SK-N-SH (cell line): Measurements from ENCODE around the gene MAGEA4. TPM values are rescaled to one million over a fixed set of nuclear protein-coding genes. Genes with fewer than 3 reads are reported as not detected.

Experiments used
- CTCF ChIA-PET: fragments of 300-600, 350-600 bp; formaldehyde crosslinking; extraction: SDS; loops from one replicate; lab custom pipeline; 2021; lab: Yijun Ruan, JAX
- POLR2A ChIA-PET: fragments of 350-600 bp; sonication (Branson Sonifier 250); formaldehyde crosslinking; extraction: SDS; loops from one replicate; lab custom pipeline; 2020; ENCODE audit warnings: antibody characterized with exemption, inconsistent platforms; lab: Yijun Ruan, JAX
- DNase-seq: peaks from one replicate; pipeline ENCODE4 v3.0.0; 2012
- H2AFZ ChIP-seq: fragments of 200-600 bp; sonication (generic); 2 replicates; pipeline ENCODE4 v1.8.1; 2016; ENCODE audit warnings: antibody characterized with exemption, mild to moderate bottlenecking, low read depth
- H3F3A ChIP-seq: fragments of 200-600 bp; sonication (generic); replicated peaks from 2 replicates; pipeline ENCODE3; 2016; ENCODE audit warnings: antibody characterized with exemption, mild to moderate bottlenecking; ENCODE audit not compliant: insufficient read depth
- H3K27ac ChIP-seq, 2 experiments: fragments of 200-500 bp in 1 of 2; fragments of 200-600 bp in 1 of 2; sonication (Bioruptor generic) in 1 of 2; sonication (generic), shearing (Covaris generic) in 1 of 2; 2 replicates each; pipeline versions ENCODE4 v1.5.1 to v1.6.1; 2014 to 2016; ENCODE audit warnings: low read depth in 2 of 2, inconsistent platforms in 1 of 2, low read length in 1 of 2, mild to moderate bottlenecking in 1 of 2, mixed read lengths in 1 of 2
- H3K27me3 ChIP-seq: fragments of 200-600 bp; sonication (generic), shearing (Covaris generic); 2 replicates; pipeline ENCODE4 v1.6.1; 2016; ENCODE audit warnings: mixed run types; ENCODE audit not compliant: insufficient read depth
- H3K36me3 ChIP-seq, 2 experiments: fragments of 200-500 bp in 1 of 2; fragments of 200-600 bp in 1 of 2; sonication (Bioruptor generic) in 1 of 2; sonication (generic) in 1 of 2; replicated peaks in 1 of 2; 2 replicates each; pipeline versions ENCODE3 to v1.5.1; 2014 to 2016; ENCODE audit warnings: low read length in 1 of 2, mild to moderate bottlenecking in 1 of 2; ENCODE audit not compliant: insufficient read depth in 2 of 2, control insufficient read depth in 1 of 2
- H3K4me1 ChIP-seq, 2 experiments: fragments of 200-500 bp in 1 of 2; fragments of 200-600 bp in 1 of 2; sonication (Bioruptor generic) in 1 of 2; sonication (generic), shearing (Covaris generic) in 1 of 2; 2 replicates each; pipeline versions ENCODE4 v1.5.1 to v1.6.1; 2014 to 2016; ENCODE audit warnings: low read depth in 1 of 2, low read length in 1 of 2, mixed run types in 1 of 2; ENCODE audit not compliant: insufficient read depth in 2 of 2, control insufficient read depth in 1 of 2
- H3K4me2 ChIP-seq: fragments of 200-600 bp; sonication (generic), shearing (Covaris generic); 2 replicates; pipeline ENCODE4 v1.6.1; 2017; ENCODE audit warnings: mixed run types
- H3K4me3 ChIP-seq, 2 experiments: fragments of 200-500 bp in 1 of 2; fragments of 200-600 bp in 1 of 2; sonication (Bioruptor generic) in 1 of 2; sonication (generic), shearing (Covaris generic) in 1 of 2; 2 replicates each; pipeline versions ENCODE4 v1.5.1 to v1.8.1; 2014 to 2016; ENCODE audit warnings: low read depth in 2 of 2, inconsistent platforms in 1 of 2, low read length in 1 of 2, mild to moderate bottlenecking in 1 of 2, mixed read lengths in 1 of 2, moderate library complexity in 1 of 2
- H3K79me2 ChIP-seq: fragments of 200-600 bp; sonication (generic); 2 replicates; pipeline ENCODE4 v1.8.1; 2017; ENCODE audit warnings: mild to moderate bottlenecking; ENCODE audit not compliant: insufficient read depth
- H3K9ac ChIP-seq: fragments of 200-600 bp; sonication (generic); 2 replicates; pipeline ENCODE4 v1.6.1; 2017; ENCODE audit warnings: mixed run types
- H3K9me2 ChIP-seq: fragments of 200-600 bp; sonication (generic); 2 replicates; pipeline ENCODE4 v1.6.1; 2017; ENCODE audit warnings: mixed run types
- H3K9me3 ChIP-seq: fragments of 200-600 bp; sonication (generic); 2 replicates; pipeline ENCODE4 v1.6.1; 2017; ENCODE audit warnings: mixed run types, mild to moderate bottlenecking, moderate library complexity
- H4K20me1 ChIP-seq: fragments of 200-600 bp; sonication (generic); 2 replicates; pipeline ENCODE4 v1.6.1; 2017; ENCODE audit warnings: mild to moderate bottlenecking, mixed run types; ENCODE audit not compliant: insufficient read depth
- CHD2 ChIP-seq: fragments of 150-350 bp; IDR thresholded peaks from 2 replicates; pipeline ENCODE4 v1.6.1; 2018; ENCODE audit warnings: low read length; ENCODE audit not compliant: partially characterized antibody
- EP300 ChIP-seq, 2 experiments: IDR thresholded peaks; 2 replicates each; pipeline versions ENCODE4 v1.4.0 to v1.6.1; 2012; ENCODE audit warnings: borderline replicate concordance in 1 of 2, low read depth in 1 of 2, low read length in 1 of 2
- FOXJ3 ChIP-seq: sonication (generic); formaldehyde crosslinking; IDR thresholded peaks from 2 replicates; pipeline ENCODE4 v1.5.1; 2020; ENCODE audit warnings: mild to moderate bottlenecking, missing genetic modification reagents
- JUND ChIP-seq: IDR thresholded peaks from 2 replicates; pipeline ENCODE4 v1.4.0; 2012
- NFIC ChIP-seq: IDR thresholded peaks from 2 replicates; pipeline ENCODE4 v1.4.0; 2012; ENCODE audit warnings: borderline replicate concordance
- PBX3 ChIP-seq: IDR thresholded peaks from 2 replicates; pipeline ENCODE4; 2012
- POLR2AphosphoS5 ChIP-seq: IDR thresholded peaks from 2 replicates; pipeline ENCODE4 v1.6.1; 2012; ENCODE audit warnings: low read depth, low read length
- RAD21 ChIP-seq: IDR thresholded peaks from 2 replicates; pipeline ENCODE4 v1.6.1; 2012; ENCODE audit warnings: mild to moderate bottlenecking, low read length
- RFX5 ChIP-seq: IDR thresholded peaks from 2 replicates; pipeline ENCODE4 v1.6.1; 2012; ENCODE audit warnings: mild to moderate bottlenecking, improper control_type of control experiment, low read length
- SMC3 ChIP-seq: IDR thresholded peaks from 2 replicates; pipeline ENCODE4 v1.6.1; 2012; ENCODE audit warnings: low read depth, low read length, improper control_type of control experiment
- TAF1 ChIP-seq: IDR thresholded peaks from 2 replicates; pipeline ENCODE4 v1.6.1; 2012; ENCODE audit warnings: low read depth, mild to moderate bottlenecking, low read length, moderate library complexity, borderline replicate concordance
- TCF12 ChIP-seq: IDR thresholded peaks from 2 replicates; pipeline ENCODE4 v1.4.0; 2012
- WGBS: methylation state at CpG from one replicate; pipeline ENCODE4 v1.1.6; 2017; ENCODE audit warnings: low lambda C conversion rate; 5-methylcytosine and 5-hydroxymethylcytosine counted together
- polyA plus RNA-seq, 3 experiments: library from polyadenylated mRNA; depleted of rRNA; stranded (reverse); fragments of >200 nt; gene quantifications; 2 replicates each; pipeline ENCODE4 v1.2.3, GENCODE V29; 2012
- TF ChIP-seq, protein P1 (sequence below): IDR thresholded peaks from 2 replicates; pipeline ENCODE4 v1.4.0; 2012; ENCODE audit warnings: low read depth, borderline replicate concordance
- TF ChIP-seq, protein P2 (sequence below): fragments of 150-350 bp; IDR thresholded peaks from 2 replicates; pipeline ENCODE4 v1.6.1; 2016; ENCODE audit warnings: mild to moderate bottlenecking, low read depth, low read length
- TF ChIP-seq, protein P3 (sequence below): IDR thresholded peaks from 2 replicates; pipeline ENCODE4 v1.4.0; 2012; ENCODE audit warnings: low read depth, borderline replicate concordance

The MAGEA4 gene
- polyA plus RNA-seq, 1 of the 3 experiments (the other 2 are of a cell fraction): 0.10 TPM

DNA sequence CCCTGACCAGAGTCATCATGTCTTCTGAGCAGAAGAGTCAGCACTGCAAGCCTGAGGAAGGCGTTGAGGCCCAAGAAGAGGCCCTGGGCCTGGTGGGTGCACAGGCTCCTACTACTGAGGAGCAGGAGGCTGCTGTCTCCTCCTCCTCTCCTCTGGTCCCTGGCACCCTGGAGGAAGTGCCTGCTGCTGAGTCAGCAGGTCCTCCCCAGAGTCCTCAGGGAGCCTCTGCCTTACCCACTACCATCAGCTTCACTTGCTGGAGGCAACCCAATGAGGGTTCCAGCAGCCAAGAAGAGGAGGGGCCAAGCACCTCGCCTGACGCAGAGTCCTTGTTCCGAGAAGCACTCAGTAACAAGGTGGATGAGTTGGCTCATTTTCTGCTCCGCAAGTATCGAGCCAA lies 11.0 kb downstream of the MAGEA4 start:
- H3K36me3 ChIP-seq: no peaks in the 10 kb centered on the region
- no peaks in the 10 kb centered on the region for H3K79me2 ChIP-seq
- H3K9ac ChIP-seq: no peak overlapping the region
- WGBS: 25% methylated on average over 5 of the region's 6 CpGs
- no peaks in the 10 kb centered on the region for H3F3A ChIP-seq
- H3K4me3 ChIP-seq: no peak overlapping the region
- no peak overlapping the region for H3K27ac ChIP-seq
- no peaks in the 10 kb centered on the region for H3K4me1 ChIP-seq
- no peaks in the 10 kb centered on the region for H4K20me1 ChIP-seq
- ChIA-PET POLR2A (no interaction called here), CTCF (no interaction called here)
- H3K9me3 ChIP-seq: no peaks in the 10 kb centered on the region
- TF ChIP-seq CHD2: no peak
- TF ChIP-seq EP300 (IDR thresholded peaks at IDR 0.05; ENCODE audit: borderline replicate concordance in 1 of 2, low read depth in 1 of 2, low read length in 1 of 2): no peak
- TF ChIP-seq NFIC: no peak
- TF ChIP-seq, protein P1, sequence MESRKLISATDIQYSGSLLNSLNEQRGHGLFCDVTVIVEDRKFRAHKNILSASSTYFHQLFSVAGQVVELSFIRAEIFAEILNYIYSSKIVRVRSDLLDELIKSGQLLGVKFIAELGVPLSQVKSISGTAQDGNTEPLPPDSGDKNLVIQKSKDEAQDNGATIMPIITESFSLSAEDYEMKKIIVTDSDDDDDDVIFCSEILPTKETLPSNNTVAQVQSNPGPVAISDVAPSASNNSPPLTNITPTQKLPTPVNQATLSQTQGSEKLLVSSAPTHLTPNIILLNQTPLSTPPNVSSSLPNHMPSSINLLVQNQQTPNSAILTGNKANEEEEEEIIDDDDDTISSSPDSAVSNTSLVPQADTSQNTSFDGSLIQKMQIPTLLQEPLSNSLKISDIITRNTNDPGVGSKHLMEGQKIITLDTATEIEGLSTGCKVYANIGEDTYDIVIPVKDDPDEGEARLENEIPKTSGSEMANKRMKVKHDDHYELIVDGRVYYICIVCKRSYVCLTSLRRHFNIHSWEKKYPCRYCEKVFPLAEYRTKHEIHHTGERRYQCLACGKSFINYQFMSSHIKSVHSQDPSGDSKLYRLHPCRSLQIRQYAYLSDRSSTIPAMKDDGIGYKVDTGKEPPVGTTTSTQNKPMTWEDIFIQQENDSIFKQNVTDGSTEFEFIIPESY: no peak
- no peak for TF ChIP-seq POLR2AphosphoS5
- no peak for TF ChIP-seq RAD21
- TF ChIP-seq, protein P2, sequence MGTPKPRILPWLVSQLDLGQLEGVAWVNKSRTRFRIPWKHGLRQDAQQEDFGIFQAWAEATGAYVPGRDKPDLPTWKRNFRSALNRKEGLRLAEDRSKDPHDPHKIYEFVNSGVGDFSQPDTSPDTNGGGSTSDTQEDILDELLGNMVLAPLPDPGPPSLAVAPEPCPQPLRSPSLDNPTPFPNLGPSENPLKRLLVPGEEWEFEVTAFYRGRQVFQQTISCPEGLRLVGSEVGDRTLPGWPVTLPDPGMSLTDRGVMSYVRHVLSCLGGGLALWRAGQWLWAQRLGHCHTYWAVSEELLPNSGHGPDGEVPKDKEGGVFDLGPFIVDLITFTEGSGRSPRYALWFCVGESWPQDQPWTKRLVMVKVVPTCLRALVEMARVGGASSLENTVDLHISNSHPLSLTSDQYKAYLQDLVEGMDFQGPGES: no peak
- TF ChIP-seq RFX5: no peak
- no peak for TF ChIP-seq JUND
- TF ChIP-seq TAF1: no peak
- H2AFZ ChIP-seq: no peak overlapping the region
- DNase-seq: no peak
- H3K4me2 ChIP-seq: no peak overlapping the region
- H3K9me2 ChIP-seq: no peaks in the 10 kb centered on the region
- H3K27me3 ChIP-seq: no peaks in the 10 kb centered on the region; the same call in 1 of the 2 replicates

DNA sequence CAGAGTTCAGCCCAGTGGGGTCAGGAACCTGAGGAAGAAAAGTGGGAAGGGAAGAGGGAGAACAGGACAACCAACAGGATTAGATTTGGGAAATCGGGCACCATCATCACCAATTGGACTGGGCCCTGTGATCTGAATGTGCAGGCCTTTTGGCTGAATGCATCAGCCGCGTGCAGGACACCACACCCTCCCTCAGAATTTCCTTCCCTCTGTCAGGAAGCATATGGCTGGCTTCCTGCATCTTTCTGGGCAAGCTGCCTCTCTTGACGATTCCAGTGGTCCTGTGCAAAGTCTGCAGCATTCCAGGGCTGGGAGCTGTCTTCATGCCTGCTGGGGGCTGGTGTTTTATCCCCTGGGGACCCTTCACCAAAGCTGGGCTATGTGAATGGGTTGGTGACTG lies 16.4 kb downstream of the MAGEA4 start:
- 6% methylated on average over 4 of the region's 4 CpGs for WGBS
- Histone ChIP-seq H3K9me2 (no peaks in the 10 kb centered on the region), H4K20me1 (no peaks in the 10 kb centered on the region), H3K9ac (no peak overlapping the region), H3K27ac (no peak overlapping the region), H3K36me3 (no peaks in the 10 kb centered on the region), H3K79me2 (no peaks in the 10 kb centered on the region), H3K4me1 (no peaks in the 10 kb centered on the region), H3K4me2 (no peak overlapping the region), H3F3A (no peaks in the 10 kb centered on the region), H2AFZ (no peak overlapping the region), H3K27me3 (no peaks in the 10 kb centered on the region; the same call in 1 of the 2 replicates), H3K9me3 (no peaks in the 10 kb centered on the region), H3K4me3 (no peak overlapping the region)
- TF ChIP-seq PBX3: no peak
- no peak for TF ChIP-seq TCF12
- TF ChIP-seq, protein P3, sequence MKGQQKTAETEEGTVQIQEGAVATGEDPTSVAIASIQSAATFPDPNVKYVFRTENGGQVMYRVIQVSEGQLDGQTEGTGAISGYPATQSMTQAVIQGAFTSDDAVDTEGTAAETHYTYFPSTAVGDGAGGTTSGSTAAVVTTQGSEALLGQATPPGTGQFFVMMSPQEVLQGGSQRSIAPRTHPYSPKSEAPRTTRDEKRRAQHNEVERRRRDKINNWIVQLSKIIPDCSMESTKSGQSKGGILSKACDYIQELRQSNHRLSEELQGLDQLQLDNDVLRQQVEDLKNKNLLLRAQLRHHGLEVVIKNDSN: no peak
- no peak for TF ChIP-seq RFX5
- no peak for TF ChIP-seq FOXJ3 (CRISPR knock-in tag)
- TF ChIP-seq SMC3: no peak
- TF ChIP-seq RAD21: no peak
- TF ChIP-seq EP300 (IDR thresholded peaks at IDR 0.05; ENCODE audit: borderline replicate concordance in 1 of 2, low read depth in 1 of 2, low read length in 1 of 2): no peak
- ChIA-PET CTCF (no interaction called here), POLR2A (no interaction called here)
- DNase-seq: no peak
